Mucosa of descending colon (tissue), 3 donors: ENCODE results near the gene FAM222B. TPM values are rescaled to one million over a fixed set of nuclear protein-coding genes. Genes with fewer than 3 reads are reported as not detected.

Experiments used
- ATAC-seq: fragments of 200-7000 bp; cut with Tn5 transposase; one replicate; pipeline ENCODE4 v1.9.1; 2020; ENCODE audit warnings: mild to moderate bottlenecking, moderate library complexity
- DNase-seq, 3 donors: peaks; one replicate each; pipeline ENCODE4 v3.0.0-alpha.2; 2020
- H3K36me3 ChIP-seq: fragments of 200-600 bp; one replicate; pipeline ENCODE4 v1.8.0; 2021; ENCODE audit warnings: low read depth, mild to moderate bottlenecking
- H3K4me1 ChIP-seq: fragments of 200-600 bp; one replicate; pipeline ENCODE4 v1.8.0; 2021; ENCODE audit warnings: low read depth, mild to moderate bottlenecking
- H3K4me3 ChIP-seq: fragments of 200-600 bp; one replicate; pipeline ENCODE4 v1.8.0; 2021; ENCODE audit warnings: mild to moderate bottlenecking
- H3K9me3 ChIP-seq: fragments of 200-600 bp; one replicate; pipeline ENCODE4 v1.8.0; 2021; ENCODE audit warnings: mild to moderate bottlenecking
- intact Hi-C, 2 donors: fragments of 100-400 bp; cut with DNase I in 1 of 2; cut with micrococcal nuclease in 1 of 2; formaldehyde crosslinking; loops; one replicate each; pipeline versions ENCODE4 v1.11.0 to v1.11.1; 2022; cut with DNase I, micrococcal nuclease
- total RNA-seq, 3 donors: library from RNA; stranded (reverse); fragmentation: NEBNext Ultra II Directional in 2 of 3; extraction: Animal tissue kit (Norgen Biotek cat#: 25700) in 2 of 3; gene quantifications; one replicate each; pipeline versions ENCODE4 v1.2.1 to v1.2.4, GENCODE V29; 2021 to 2023
- TF ChIP-seq, protein P1 (sequence below): fragments of 200-600 bp; IDR thresholded peaks from one replicate; pipeline ENCODE4 v1.8.0; 2022; ENCODE audit warnings: antibody characterized with exemption, mild to moderate bottlenecking
- donor health status: DM: no; HTN: no; CAD: no; lungs with moderate emphysema.
- donor health status: DM: no; HTN: no; CAD: no.
- donor health status: DM: no; HTN: yes; CAD: no.

FAM222B gene
- total RNA-seq, 3 donors from 2014 or later = 25.3 to 40.0 (median 30.0) TPM

DNA sequence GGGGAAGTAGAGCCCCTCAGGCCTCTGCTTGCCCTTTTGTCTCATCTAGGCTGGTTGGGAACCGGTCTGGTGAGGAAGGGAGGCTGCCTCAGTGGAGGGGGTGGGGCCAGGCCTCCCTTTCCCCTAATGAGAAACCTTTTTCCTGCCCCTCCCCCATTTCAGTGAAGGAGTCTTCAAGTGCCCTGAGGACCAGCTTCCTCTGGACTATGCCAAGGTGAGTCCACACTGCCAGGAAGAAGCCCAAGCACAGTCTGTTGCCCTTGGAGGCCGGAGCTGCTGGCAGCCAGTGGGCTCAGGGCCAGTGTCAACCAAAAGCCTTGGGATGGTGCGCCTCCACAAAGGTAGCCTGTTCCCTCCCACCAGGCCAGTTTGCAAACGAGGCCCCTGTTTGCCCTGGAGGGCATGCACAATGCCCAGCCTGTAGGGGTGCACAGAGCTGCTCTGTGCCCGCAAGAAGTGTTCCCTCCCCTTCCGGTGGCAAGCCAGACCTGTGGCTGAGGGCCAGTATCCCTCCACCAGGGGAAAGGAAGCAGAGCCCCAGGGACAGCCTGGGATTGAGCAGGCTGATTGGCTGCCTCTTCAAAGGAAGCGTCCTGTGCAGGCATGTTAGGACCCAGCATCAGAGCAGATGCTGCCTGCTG, 95.4 kb downstream of the FAM222B start:
- H3K4me3 ChIP-seq = no peak overlapping the region
- H3K9me3 ChIP-seq = no peaks in the 10 kb centered on the region
- TF ChIP-seq, protein P1, sequence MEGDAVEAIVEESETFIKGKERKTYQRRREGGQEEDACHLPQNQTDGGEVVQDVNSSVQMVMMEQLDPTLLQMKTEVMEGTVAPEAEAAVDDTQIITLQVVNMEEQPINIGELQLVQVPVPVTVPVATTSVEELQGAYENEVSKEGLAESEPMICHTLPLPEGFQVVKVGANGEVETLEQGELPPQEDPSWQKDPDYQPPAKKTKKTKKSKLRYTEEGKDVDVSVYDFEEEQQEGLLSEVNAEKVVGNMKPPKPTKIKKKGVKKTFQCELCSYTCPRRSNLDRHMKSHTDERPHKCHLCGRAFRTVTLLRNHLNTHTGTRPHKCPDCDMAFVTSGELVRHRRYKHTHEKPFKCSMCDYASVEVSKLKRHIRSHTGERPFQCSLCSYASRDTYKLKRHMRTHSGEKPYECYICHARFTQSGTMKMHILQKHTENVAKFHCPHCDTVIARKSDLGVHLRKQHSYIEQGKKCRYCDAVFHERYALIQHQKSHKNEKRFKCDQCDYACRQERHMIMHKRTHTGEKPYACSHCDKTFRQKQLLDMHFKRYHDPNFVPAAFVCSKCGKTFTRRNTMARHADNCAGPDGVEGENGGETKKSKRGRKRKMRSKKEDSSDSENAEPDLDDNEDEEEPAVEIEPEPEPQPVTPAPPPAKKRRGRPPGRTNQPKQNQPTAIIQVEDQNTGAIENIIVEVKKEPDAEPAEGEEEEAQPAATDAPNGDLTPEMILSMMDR = no peak
- no peaks in the 10 kb centered on the region for H3K36me3 ChIP-seq
- DNase-seq = peak in 2 of 3 donors; percentile 74 to 83
- intact Hi-C loops = no loop called here
- ATAC-seq = peak; percentile 16
- H3K4me1 ChIP-seq = peaks cover 49% of the 10 kb centered on the region

DNA sequence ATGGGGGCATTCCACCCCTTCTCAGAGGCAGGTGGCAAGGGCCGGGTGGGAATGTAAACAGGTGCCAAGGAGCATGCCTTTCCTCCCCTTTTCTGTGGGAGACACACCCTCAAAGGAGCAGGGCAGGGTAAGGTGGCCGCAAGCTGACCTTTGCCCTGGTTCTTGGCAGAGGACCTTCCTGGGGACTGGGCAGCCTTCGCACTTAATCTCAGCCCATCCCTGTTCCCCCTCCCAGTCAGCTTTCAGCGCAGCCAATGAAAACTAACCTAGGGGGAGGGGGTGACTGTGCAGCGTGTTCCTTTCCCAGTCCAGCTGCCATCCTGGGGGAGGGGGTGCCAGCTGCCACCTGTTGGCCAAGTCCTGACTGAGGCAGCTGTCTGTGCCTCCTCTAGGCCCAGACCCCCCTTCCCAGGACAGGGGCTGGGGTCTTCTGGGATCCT, 96.0 kb downstream of the FAM222B start:
- DNase-seq (peak; percentile 84 to 90 (median 84)), ATAC-seq (peak; percentile 54)
- TF ChIP-seq, protein P1 = no peak
- Histone ChIP-seq H3K4me3 (no peak overlapping the region), H3K9me3 (no peaks in the 10 kb centered on the region), H3K36me3 (no peaks in the 10 kb centered on the region), H3K4me1 (peaks cover 49% of the 10 kb centered on the region)
- intact Hi-C loops = no loop called here

DNA sequence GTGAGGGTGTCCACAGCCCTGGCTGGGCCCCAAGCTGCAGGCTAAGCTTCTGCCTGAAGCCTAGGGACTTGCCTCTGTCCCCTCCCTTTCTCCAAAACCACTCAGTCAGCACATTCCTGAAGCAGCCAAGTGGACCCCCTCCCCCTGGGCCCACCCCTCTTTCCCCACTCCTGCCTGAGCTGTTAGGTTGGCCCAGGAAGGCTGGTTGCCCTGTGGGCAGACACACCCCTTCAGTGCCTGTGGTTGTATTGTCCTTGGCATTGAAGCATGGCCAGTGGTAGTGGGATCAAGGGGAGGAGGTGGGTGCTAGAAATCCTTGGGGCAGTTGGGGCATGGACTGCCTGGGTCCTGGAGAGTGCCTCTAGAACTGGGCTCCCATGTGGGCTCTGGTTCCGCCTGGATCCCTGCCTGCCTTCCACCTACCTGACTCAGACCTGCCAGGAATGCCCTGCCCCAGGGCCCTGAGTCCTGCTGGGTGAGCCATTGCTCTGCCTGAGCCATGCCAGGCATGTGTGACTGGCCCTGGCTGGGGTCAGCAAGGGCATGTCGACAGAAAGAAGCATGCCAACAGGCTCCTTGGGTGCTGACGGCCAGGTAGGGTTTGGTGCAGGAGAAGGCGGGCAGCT, 96.7 kb downstream of the FAM222B start:
- no peak overlapping the region for H3K4me3 ChIP-seq
- H3K9me3 ChIP-seq = no peaks in the 10 kb centered on the region
- peak; percentile 18 for ATAC-seq
- peak; percentile 51 to 78 (median 72) for DNase-seq
- no peaks in the 10 kb centered on the region for H3K36me3 ChIP-seq
- TF ChIP-seq, protein P1 = no peak
- intact Hi-C loops = no loop called here
- H3K4me1 ChIP-seq = peaks cover 49% of the 10 kb centered on the region

DNA sequence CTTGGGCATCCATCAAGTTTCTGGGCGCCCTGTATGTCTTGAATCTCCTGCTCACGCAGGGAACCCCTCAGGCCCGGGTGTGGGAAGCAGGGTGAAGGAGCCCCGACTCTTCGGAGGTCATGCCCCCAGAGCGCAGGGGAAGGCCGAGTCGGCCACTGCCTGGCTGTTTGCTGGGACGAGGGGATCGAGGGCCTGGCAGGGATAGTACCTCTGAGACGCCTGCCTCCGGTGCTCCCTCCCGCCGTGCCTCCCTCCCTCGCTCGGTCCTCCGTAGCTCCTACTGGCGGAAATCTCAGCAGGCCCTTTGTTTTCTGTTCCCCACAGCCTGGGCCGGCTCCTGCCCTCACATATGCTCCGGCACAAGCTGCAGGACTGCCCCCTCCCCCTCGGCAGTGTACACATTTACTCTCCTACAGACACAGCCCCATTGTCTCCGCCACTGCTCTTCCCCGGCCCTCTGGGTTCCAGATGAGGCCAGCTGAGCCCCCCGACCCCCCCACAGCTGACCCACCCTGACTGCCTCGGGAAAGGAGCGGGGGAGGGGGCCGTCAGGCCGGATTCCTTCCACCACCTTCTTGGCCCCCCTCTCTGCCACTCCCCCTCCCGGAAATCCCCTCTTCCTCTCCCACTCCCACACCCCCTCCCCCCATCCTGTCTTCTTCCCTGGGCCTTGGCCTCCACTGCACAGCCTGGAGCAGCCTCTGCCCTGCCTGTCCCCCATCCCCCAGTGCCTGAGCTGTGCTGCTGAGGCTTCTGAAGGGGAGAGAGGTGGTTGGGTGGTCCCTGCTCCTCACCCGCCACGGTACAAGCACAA, 97.4 kb downstream of the FAM222B start:
- Histone ChIP-seq H3K4me1 (peaks cover 49% of the 10 kb centered on the region), H3K36me3 (no peaks in the 10 kb centered on the region), H3K9me3 (no peaks in the 10 kb centered on the region), H3K4me3 (peak overlapping the region; percentile 75)
- TF ChIP-seq, protein P1 = no peak
- DNase-seq = peak; percentile 73 to 81 (median 74)
- ATAC-seq = peak; percentile 1
- intact Hi-C loops = no loop called here

DNA sequence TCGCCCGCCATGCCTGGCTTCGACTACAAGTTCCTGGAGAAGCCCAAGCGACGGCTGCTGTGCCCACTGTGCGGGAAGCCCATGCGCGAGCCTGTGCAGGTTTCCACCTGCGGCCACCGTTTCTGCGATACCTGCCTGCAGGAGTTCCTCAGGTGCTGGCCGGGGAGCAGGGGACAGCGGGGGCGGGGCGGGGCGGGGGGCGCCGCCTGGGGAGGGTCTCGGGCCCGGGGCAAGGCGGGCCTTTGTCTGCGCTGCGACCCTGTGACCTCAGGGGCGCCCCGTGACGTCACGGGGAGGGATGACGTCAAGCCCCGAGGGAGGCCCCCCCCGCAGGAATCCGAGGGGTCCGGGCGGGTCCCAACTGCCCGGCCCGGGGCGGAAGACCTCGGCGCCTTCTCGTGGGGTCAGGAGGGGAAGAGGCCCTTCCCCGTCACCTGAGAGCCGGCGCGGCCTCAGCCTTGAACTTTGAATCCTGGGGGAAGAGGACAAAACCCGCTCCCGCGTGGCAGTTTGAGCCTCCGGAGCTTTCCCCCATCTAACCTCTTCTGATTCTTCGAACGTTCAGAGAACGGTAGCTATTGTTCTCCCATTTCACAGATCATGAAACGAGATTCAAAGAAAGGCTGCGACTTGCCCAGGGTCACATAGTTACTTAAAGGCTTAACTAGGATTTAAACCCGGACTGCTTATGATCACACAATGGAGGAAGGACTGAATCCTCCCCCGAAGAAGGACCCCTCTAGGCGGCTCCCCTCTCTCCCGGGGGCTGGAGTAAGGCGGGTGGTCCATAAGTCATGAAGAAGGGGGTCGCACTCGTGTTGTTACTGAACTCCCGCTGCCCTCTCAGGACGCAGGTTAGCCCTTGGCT, 98.3 kb downstream of the FAM222B start:
- no peaks in the 10 kb centered on the region for H3K9me3 ChIP-seq
- ATAC-seq (peak; percentile 11), DNase-seq (peak; percentile 76 to 85 (median 83))
- TF ChIP-seq, protein P1 = no peak
- peak overlapping the region; percentile 75 for H3K4me3 ChIP-seq
- H3K4me1 ChIP-seq = peaks cover 47% of the 10 kb centered on the region
- no peaks in the 10 kb centered on the region for H3K36me3 ChIP-seq
- intact Hi-C loops = no loop called here
